CD4-positive, CD25-positive, alpha-beta regulatory T cell (primary cell): ENCODE data around the gene UGT1A6. TPM values are rescaled to one million over a fixed set of nuclear protein-coding genes. Genes with fewer than 3 reads are reported as not detected.

Experiments
- ATAC-seq, 2 donors: fragments of 150-1000 bp; cut with Tn5 transposase; one replicate each; pipeline ENCODE4 v1.10.0; 2021; ENCODE audit warnings: low read depth in 2 of 2, moderate number of reproducible peaks in 2 of 2, moderate library complexity in 1 of 2
- DNase-seq, 3 donors: peaks; one replicate each; pipeline versions ENCODE4 v3.0.0 to v3.0.0-alpha.2; 2012 to 2022; ENCODE audit warnings: mixed read lengths in 1 of 3
- H3K27ac ChIP-seq: one replicate; pipeline ENCODE4 v1.7.0; 2013; ENCODE audit warnings: mild to moderate bottlenecking, low read length; ENCODE audit not compliant: insufficient read depth, poor library complexity, severe bottlenecking
- H3K27me3 ChIP-seq: one replicate; pipeline ENCODE4 v1.7.0; 2013; ENCODE audit warnings: low read length; ENCODE audit not compliant: control insufficient read depth, insufficient read depth
- H3K36me3 ChIP-seq: one replicate; pipeline ENCODE4 v1.7.0; 2013; ENCODE audit warnings: mild to moderate bottlenecking, low read length, moderate library complexity; ENCODE audit not compliant: control insufficient read depth, insufficient read depth
- H3K4me1 ChIP-seq: 2 replicates; pipeline ENCODE4 v1.7.0; 2013; ENCODE audit warnings: mild to moderate bottlenecking, low read length; ENCODE audit not compliant: insufficient read depth, control insufficient read depth, poor library complexity, severe bottlenecking
- H3K4me3 ChIP-seq: one replicate; pipeline ENCODE4 v1.7.0; 2013; ENCODE audit warnings: low read depth, mild to moderate bottlenecking, low read length, moderate library complexity
- H3K9me3 ChIP-seq, 2 experiments: 1 replicate in 1 of 2; 2 replicates in 1 of 2; pipeline ENCODE4 v1.7.0; 2013; ENCODE audit warnings: low read length in 2 of 2, mild to moderate bottlenecking in 1 of 2, moderate library complexity in 1 of 2; ENCODE audit not compliant: control insufficient read depth in 2 of 2
- H3K27ac Mint-ChIP-seq, 3 donors: one replicate each; pipeline ENCODE4 v1.8.0; 2020 to 2022; ENCODE audit warnings: mild to moderate bottlenecking in 3 of 3, mixed read lengths in 3 of 3, moderate library complexity in 2 of 3
- H3K27me3 Mint-ChIP-seq: one replicate; pipeline ENCODE4 v1.8.0; 2022; ENCODE audit warnings: mild to moderate bottlenecking, mixed read lengths
- H3K36me3 Mint-ChIP-seq: one replicate; pipeline ENCODE4 v1.8.0; 2020; ENCODE audit warnings: mixed read lengths
- H3K4me1 Mint-ChIP-seq, 4 donors: one replicate each; pipeline ENCODE4 v1.8.0; 2020 to 2022; ENCODE audit warnings: mixed read lengths in 4 of 4, mild to moderate bottlenecking in 1 of 4
- H3K4me3 Mint-ChIP-seq, 4 donors: one replicate each; pipeline ENCODE4 v1.8.0; 2020 to 2022; ENCODE audit warnings: mild to moderate bottlenecking in 4 of 4, mixed read lengths in 4 of 4, moderate library complexity in 3 of 4
- H3K9me3 Mint-ChIP-seq, 7 donors: one replicate each; pipeline ENCODE4 v1.8.0; 2020 to 2022; ENCODE audit warnings: mixed read lengths in 7 of 7, mild to moderate bottlenecking in 3 of 7, moderate library complexity in 2 of 7
- polyA plus RNA-seq, 4 donors: library from polyadenylated mRNA; unstranded; fragments of 300-500 nt; fragmentation: Illumina TruSeq; gene quantifications; one replicate each; pipeline ENCODE4 v1.2.3, GENCODE V29; 2021
- total RNA-seq: library from RNA; stranded (reverse); gene quantifications from one replicate; pipeline ENCODE4 v1.2.3, GENCODE V29; 2022

Gene UGT1A6
- total and polyA plus RNA-seq, 5 donors from 2014 or later = not detected

DNA sequence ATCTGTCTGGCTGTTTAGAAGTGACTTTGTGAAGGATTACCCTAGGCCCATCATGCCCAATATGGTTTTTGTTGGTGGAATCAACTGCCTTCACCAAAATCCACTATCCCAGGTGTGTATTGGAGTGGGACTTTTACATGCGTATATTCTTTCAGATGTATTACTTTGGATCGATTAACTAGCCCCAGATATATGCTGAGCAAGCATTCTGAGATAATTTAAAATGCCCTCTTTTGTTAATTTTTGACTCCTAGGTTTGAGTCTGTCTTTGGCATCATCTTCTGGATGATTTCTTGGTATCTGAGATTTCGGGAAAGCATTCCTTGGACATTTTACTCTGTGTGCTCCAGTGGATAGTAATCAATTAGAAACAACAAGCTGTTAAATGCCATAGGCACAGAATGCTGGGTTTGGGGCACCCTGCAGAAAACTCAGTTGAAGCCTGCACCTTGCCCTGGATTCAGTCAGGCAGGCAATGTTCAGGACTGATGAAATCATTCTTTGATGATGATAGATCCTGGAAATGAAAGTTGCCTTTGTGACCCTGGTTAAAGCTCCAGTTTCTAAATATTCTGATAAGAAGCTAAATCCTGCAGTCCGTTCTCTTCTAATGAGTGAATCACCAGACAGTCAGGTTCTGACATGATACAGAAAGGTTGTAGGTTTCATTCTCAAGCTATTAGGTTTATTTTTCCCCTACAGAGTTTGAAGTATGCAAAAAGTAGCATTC, 68.5 kb downstream of the UGT1A6 start:
- no peak overlapping the region for H3K27ac Mint-ChIP-seq
- H3K9me3 ChIP-seq = no peaks in the 10 kb centered on the region
- no peaks in the 10 kb centered on the region for H3K36me3 Mint-ChIP-seq
- no peaks in the 10 kb centered on the region for H3K4me1 ChIP-seq
- no peak overlapping the region for H3K4me3 ChIP-seq
- H3K9me3 Mint-ChIP-seq = peaks cover 0 to 2% (median 2%) of the 10 kb centered on the region in 7 donors
- peaks cover 25% of the 10 kb centered on the region for H3K27me3 Mint-ChIP-seq
- H3K4me3 Mint-ChIP-seq = no peak overlapping the region
- H3K27ac ChIP-seq = no peak overlapping the region
- peaks cover 11% of the 10 kb centered on the region for H3K27me3 ChIP-seq
- ATAC-seq (no peak), DNase-seq (no peak)
- no peaks in the 10 kb centered on the region for H3K36me3 ChIP-seq
- no peaks in the 10 kb centered on the region for H3K4me1 Mint-ChIP-seq

DNA sequence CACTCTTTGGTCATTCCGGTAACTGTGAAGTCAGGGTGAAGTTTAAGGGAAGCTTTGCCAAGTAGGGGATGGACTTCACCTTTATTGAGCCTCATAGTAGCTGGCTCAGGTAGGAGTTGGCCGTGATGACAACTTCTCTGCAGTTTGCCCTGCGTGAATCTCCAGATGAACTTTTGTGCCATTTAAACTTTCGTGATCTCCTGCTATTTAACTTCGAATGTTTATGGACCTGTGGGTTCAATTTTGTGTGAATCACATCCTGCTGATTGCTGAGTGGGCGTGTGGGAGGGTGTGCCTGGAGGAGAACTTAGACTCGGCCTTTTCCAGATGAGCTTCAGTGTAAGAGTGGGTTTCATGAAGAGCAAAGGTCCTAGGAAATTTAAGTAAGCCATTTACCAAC, 71.6 kb downstream of the UGT1A6 start:
- peaks cover 26% of the 10 kb centered on the region for H3K27me3 Mint-ChIP-seq
- H3K4me3 Mint-ChIP-seq = no peak overlapping the region

DNA sequence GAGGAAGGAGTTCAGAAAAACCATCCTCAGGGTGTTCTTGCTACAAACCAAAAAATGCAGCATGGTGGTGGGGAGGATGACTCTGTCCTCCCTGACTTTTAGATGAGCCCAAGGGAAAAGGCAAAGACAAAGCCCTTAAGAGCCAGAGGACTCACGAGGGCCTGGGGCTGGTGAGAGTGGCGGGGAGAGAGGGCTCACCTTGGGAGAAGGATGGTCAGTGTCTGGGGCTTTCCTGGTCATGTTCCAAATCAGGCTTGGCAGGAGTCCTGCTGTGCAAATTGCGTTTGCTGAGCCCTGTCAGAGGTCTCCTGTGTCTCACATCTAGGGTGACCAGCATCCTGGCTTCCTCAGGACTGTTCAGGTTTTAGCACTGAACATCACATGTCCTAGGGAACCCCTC, 72.1 kb downstream of the UGT1A6 start:
- no peaks in the 10 kb centered on the region for H3K4me1 Mint-ChIP-seq
- no peaks in the 10 kb centered on the region for H3K4me1 ChIP-seq
- no peaks in the 10 kb centered on the region for H3K9me3 ChIP-seq
- H3K27ac ChIP-seq = no peak overlapping the region
- DNase-seq = no peak
- no peaks in the 10 kb centered on the region for H3K36me3 ChIP-seq
- H3K9me3 Mint-ChIP-seq = peaks cover 0 to 2% (median 2%) of the 10 kb centered on the region in 7 donors
- no peak overlapping the region for H3K4me3 ChIP-seq
- H3K27me3 ChIP-seq = peaks cover 13% of the 10 kb centered on the region
- H3K4me3 Mint-ChIP-seq = no peak overlapping the region
- no peak for ATAC-seq
- no peaks in the 10 kb centered on the region for H3K36me3 Mint-ChIP-seq
- no peak overlapping the region for H3K27ac Mint-ChIP-seq
- H3K27me3 Mint-ChIP-seq = peaks cover 26% of the 10 kb centered on the region

More for the DNA sequence above, 71.6 kb downstream of the UGT1A6 start:
- DNase-seq (no peak), ATAC-seq (no peak)
- H3K4me1 Mint-ChIP-seq = no peaks in the 10 kb centered on the region
- H3K27me3 ChIP-seq = peaks cover 11% of the 10 kb centered on the region
- no peaks in the 10 kb centered on the region for H3K36me3 Mint-ChIP-seq
- no peaks in the 10 kb centered on the region for H3K9me3 ChIP-seq
- peaks cover 0 to 2% (median 2%) of the 10 kb centered on the region in 7 donors for H3K9me3 Mint-ChIP-seq
- H3K4me3 ChIP-seq = no peak overlapping the region
- H3K36me3 ChIP-seq = no peaks in the 10 kb centered on the region
- H3K27ac Mint-ChIP-seq = no peak overlapping the region
- H3K27ac ChIP-seq = no peak overlapping the region
- no peaks in the 10 kb centered on the region for H3K4me1 ChIP-seq

DNA sequence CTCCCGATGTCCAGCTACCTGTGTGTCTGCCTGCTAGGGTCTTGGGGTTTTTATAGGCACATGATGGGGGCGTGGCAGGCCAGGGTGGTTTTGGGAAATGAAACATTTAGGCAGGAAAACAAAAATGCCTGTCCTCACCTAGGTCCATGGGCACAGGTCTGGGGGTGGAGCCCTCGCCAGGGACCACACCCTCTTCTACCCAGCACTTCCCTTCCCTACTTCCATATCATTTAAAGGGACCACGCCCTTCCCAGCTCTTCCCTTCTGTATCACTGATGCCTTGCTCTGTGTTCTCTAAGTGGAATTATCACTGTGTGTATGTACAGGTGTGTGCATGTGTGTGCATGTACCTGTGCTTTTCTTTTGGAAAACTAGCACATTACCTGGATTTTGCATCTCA, 73.7 kb downstream of the UGT1A6 start:
- Mint-ChIP-seq H3K36me3 (no peaks in the 10 kb centered on the region), H3K4me3 (no peak overlapping the region), H3K4me1 (no peaks in the 10 kb centered on the region), H3K27me3 (peaks cover 31% of the 10 kb centered on the region), H3K9me3 (peaks cover 0 to 4% (median 0%) of the 10 kb centered on the region in 7 donors), H3K27ac (no peak overlapping the region)
- Histone ChIP-seq H3K4me1 (no peaks in the 10 kb centered on the region), H3K9me3 (no peaks in the 10 kb centered on the region), H3K27me3 (peaks cover 13% of the 10 kb centered on the region), H3K36me3 (no peaks in the 10 kb centered on the region), H3K27ac (no peak overlapping the region), H3K4me3 (no peak overlapping the region)
- no peak for DNase-seq
- ATAC-seq = no peak

DNA sequence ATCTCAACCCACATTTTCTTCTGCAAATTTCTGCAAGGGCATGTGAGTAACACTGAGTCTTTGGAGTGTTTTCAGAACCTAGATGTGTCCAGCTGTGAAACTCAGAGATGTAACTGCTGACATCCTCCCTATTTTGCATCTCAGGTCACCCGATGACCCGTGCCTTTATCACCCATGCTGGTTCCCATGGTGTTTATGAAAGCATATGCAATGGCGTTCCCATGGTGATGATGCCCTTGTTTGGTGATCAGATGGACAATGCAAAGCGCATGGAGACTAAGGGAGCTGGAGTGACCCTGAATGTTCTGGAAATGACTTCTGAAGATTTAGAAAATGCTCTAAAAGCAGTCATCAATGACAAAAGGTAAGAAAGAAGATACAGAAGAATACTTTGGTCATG, 75.4 kb downstream of the UGT1A6 start:
- Histone ChIP-seq H3K4me1 (no peaks in the 10 kb centered on the region), H3K4me3 (no peak overlapping the region), H3K36me3 (no peaks in the 10 kb centered on the region), H3K9me3 (no peaks in the 10 kb centered on the region), H3K27me3 (peaks cover 11% of the 10 kb centered on the region), H3K27ac (no peak overlapping the region)
- no peaks in the 10 kb centered on the region for H3K36me3 Mint-ChIP-seq
- H3K4me1 Mint-ChIP-seq = no peaks in the 10 kb centered on the region
- DNase-seq (no peak), ATAC-seq (no peak)
- H3K27ac Mint-ChIP-seq = no peak overlapping the region
- H3K27me3 Mint-ChIP-seq = peaks cover 30% of the 10 kb centered on the region
- H3K4me3 Mint-ChIP-seq = no peak overlapping the region
- peaks cover 0 to 4% (median 0%) of the 10 kb centered on the region in 7 donors for H3K9me3 Mint-ChIP-seq

DNA sequence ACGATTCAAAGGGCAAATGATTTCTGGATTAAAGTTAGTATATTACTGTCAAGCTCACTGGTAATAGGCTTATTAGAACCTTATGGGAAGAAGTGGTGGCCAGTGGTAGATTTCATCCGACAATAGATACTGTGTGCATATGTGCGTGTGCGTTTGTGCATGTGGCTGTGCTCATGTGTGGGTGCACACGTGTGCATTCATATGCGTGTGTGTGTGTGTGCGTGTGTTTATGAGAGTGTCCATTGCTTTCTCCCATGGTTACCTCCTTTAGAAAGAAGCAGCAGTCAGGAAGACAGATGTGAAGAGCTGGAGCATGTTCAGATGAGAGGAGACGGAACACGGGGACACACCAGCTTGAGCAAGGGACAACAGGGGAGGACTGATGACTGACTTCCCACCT, 76.6 kb downstream of the UGT1A6 start:
- no peaks in the 10 kb centered on the region for H3K36me3 ChIP-seq
- Mint-ChIP-seq H3K4me1 (no peaks in the 10 kb centered on the region), H3K27ac (no peak overlapping the region), H3K4me3 (no peak overlapping the region), H3K36me3 (no peaks in the 10 kb centered on the region), H3K27me3 (peaks cover 20% of the 10 kb centered on the region), H3K9me3 (peaks cover 0 to 5% (median 0%) of the 10 kb centered on the region in 7 donors)
- DNase-seq (no peak), ATAC-seq (no peak)
- no peaks in the 10 kb centered on the region for H3K9me3 ChIP-seq
- H3K4me1 ChIP-seq = no peaks in the 10 kb centered on the region
- no peak overlapping the region for H3K27ac ChIP-seq
- H3K27me3 ChIP-seq = peaks cover 5% of the 10 kb centered on the region
- H3K4me3 ChIP-seq = no peak overlapping the region

DNA sequence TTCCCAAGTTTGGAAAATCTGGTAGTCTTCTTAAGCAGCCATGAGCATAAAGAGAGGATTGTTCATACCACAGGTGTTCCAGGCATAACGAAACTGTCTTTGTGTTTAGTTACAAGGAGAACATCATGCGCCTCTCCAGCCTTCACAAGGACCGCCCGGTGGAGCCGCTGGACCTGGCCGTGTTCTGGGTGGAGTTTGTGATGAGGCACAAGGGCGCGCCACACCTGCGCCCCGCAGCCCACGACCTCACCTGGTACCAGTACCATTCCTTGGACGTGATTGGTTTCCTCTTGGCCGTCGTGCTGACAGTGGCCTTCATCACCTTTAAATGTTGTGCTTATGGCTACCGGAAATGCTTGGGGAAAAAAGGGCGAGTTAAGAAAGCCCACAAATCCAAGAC, 79.5 kb downstream of the UGT1A6 start:
- Histone ChIP-seq H3K9me3 (peaks cover 0 to 10% of the 10 kb centered on the region in 2 experiments), H3K4me3 (no peak overlapping the region), H3K36me3 (no peaks in the 10 kb centered on the region), H3K4me1 (no peaks in the 10 kb centered on the region), H3K27me3 (peaks cover 2% of the 10 kb centered on the region), H3K27ac (no peak overlapping the region)
- Mint-ChIP-seq H3K4me3 (no peak overlapping the region), H3K36me3 (no peaks in the 10 kb centered on the region), H3K27ac (no peak overlapping the region), H3K9me3 (peaks cover 0 to 12% (median 3%) of the 10 kb centered on the region in 7 donors), H3K4me1 (no peaks in the 10 kb centered on the region), H3K27me3 (peaks cover 5% of the 10 kb centered on the region)
- DNase-seq (no peak), ATAC-seq (no peak)

DNA sequence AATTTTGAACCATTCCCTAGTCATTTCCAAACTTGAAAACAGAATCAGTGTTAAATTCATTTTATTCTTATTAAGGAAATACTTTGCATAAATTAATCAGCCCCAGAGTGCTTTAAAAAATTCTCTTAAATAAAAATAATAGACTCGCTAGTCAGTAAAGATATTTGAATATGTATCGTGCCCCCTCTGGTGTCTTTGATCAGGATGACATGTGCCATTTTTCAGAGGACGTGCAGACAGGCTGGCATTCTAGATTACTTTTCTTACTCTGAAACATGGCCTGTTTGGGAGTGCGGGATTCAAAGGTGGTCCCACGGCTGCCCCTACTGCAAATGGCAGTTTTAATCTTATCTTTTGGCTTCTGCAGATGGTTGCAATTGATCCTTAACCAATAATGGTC, 79.9 kb downstream of the UGT1A6 start:
- H3K4me1 Mint-ChIP-seq = no peaks in the 10 kb centered on the region
- H3K4me3 Mint-ChIP-seq = no peak overlapping the region
- peaks cover 5% of the 10 kb centered on the region for H3K27me3 Mint-ChIP-seq
- H3K4me3 ChIP-seq = no peak overlapping the region
- no peaks in the 10 kb centered on the region for H3K4me1 ChIP-seq
- ATAC-seq (no peak), DNase-seq (no peak)
- no peaks in the 10 kb centered on the region for H3K36me3 ChIP-seq
- H3K9me3 ChIP-seq = peaks cover 0 to 11% of the 10 kb centered on the region in 2 experiments
- H3K27ac ChIP-seq = no peak overlapping the region
- peaks cover 0 to 14% (median 3%) of the 10 kb centered on the region in 7 donors for H3K9me3 Mint-ChIP-seq
- no peaks in the 10 kb centered on the region for H3K36me3 Mint-ChIP-seq
- no peak overlapping the region for H3K27ac Mint-ChIP-seq
- peaks cover 5% of the 10 kb centered on the region for H3K27me3 ChIP-seq
